A549 (cell line): ENCODE results near the gene GPR153. TPM values are rescaled to one million over a fixed set of nuclear protein-coding genes. Genes with fewer than 3 reads are reported as not detected.

Source experiments
- ATAC-seq, 2 experiments: fragments of 200-7000 bp in 1 of 2; fragments of >200 bp in 1 of 2; cut with Nextera tagmentation in 1 of 2; cut with Tn5 transposase in 1 of 2; 3 replicates each; pipeline versions ENCODE4 v1.8.0 to v1.9.1; 2018 to 2020; ENCODE audit warnings: mild to moderate bottlenecking in 1 of 2, moderate library complexity in 1 of 2
- CTCF ChIA-PET: fragments of 300-600 bp; sonication (Branson Sonifier 250); formaldehyde crosslinking; extraction: SDS; loops from one replicate; lab custom pipeline; 2021; ENCODE audit warnings: antibody characterized with exemption, inconsistent platforms; lab: Yijun Ruan, JAX
- POLR2A ChIA-PET: fragments of 350-600 bp; formaldehyde crosslinking; extraction: SDS; loops from one replicate; lab custom pipeline; 2021; ENCODE audit warnings: antibody characterized with exemption, inconsistent platforms; lab: Yijun Ruan, JAX
- DNase-seq, 2 experiments: peaks; one replicate each; pipeline versions ENCODE4 v3.0.0 to v3.0.0-alpha.2; 2011 to 2016; ENCODE audit warnings: low read depth in 1 of 2, low spot score in 1 of 2
- FAIRE-seq: peaks from 2 replicates; lab custom pipeline; 2011; peaks lifted over from hg19 to GRCh38; lab: Jason Lieb, UNC
- H3K27ac ChIP-seq, 2 experiments: fragments of >200 bp; sonication (Bioruptor Twin); formaldehyde crosslinking; 3 replicates each; pipeline ENCODE4 v1.5.1; 2016 to 2017
- H3K4me1 ChIP-seq: fragments of >200 bp; sonication (Bioruptor Twin); formaldehyde crosslinking; 3 replicates; pipeline ENCODE4 v1.6.1; 2016
- H3K4me2 ChIP-seq: fragments of >200 bp; sonication (Bioruptor Twin); formaldehyde crosslinking; 3 replicates; pipeline ENCODE4 v1.6.1; 2016
- H3K4me3 ChIP-seq: fragments of >200 bp; sonication (Bioruptor Twin); formaldehyde crosslinking; 3 replicates; pipeline ENCODE4 v1.5.1; 2016
- H3K9me3 ChIP-seq: fragments of >200 bp; sonication (Bioruptor Twin); formaldehyde crosslinking; 3 replicates; pipeline ENCODE4 v1.6.1; 2016
- BCL3 ChIP-seq: fragments of >200 bp; sonication (Bioruptor Twin); formaldehyde crosslinking; IDR thresholded peaks from 3 replicates; pipeline ENCODE4 v1.6.1; 2016
- BHLHE40 ChIP-seq: IDR thresholded peaks from 2 replicates; pipeline ENCODE4 v1.6.1; 2012; ENCODE audit warnings: low read depth, low read length, inconsistent platforms
- EHF ChIP-seq: fragments of 250-450 bp; sonication (Bioruptor Pico); IDR thresholded peaks from 2 replicates; pipeline ENCODE4 v1.5.0; 2020; ENCODE audit warnings: mild to moderate bottlenecking
- ELK1 ChIP-seq: fragments of 150-350 bp; IDR thresholded peaks from 2 replicates; pipeline ENCODE4 v1.6.1; 2014; ENCODE audit warnings: low read depth, mild to moderate bottlenecking, low read length
- EP300 ChIP-seq, 2 experiments: fragments of >200 bp; sonication (Bioruptor Twin); formaldehyde crosslinking; IDR thresholded peaks; 2 replicates in 1 of 2; 3 replicates in 1 of 2; pipeline ENCODE4 v1.6.1; 2016 to 2017
- ESRRA ChIP-seq: fragments of 150-350 bp; IDR thresholded peaks from 2 replicates; pipeline ENCODE4 v1.6.1; 2014; ENCODE audit warnings: mild to moderate bottlenecking, low read length, borderline replicate concordance
- GATA3 ChIP-seq: IDR thresholded peaks from 2 replicates; pipeline ENCODE4 v1.6.1; 2012; ENCODE audit warnings: borderline replicate concordance
- HDAC2 ChIP-seq: fragments of 200-600 bp; sonication (generic); IDR thresholded peaks from 2 replicates; pipeline ENCODE4 v1.6.1; 2016
- HES2 ChIP-seq: fragments of >200 bp; sonication (Bioruptor Twin); formaldehyde crosslinking; IDR thresholded peaks from 2 replicates; pipeline ENCODE4 v1.6.1; 2016
- HMGXB4 ChIP-seq: fragments of 250-450 bp; sonication (Bioruptor Pico); IDR thresholded peaks from 2 replicates; pipeline ENCODE4 v1.5.0; 2021; ENCODE audit warnings: mild to moderate bottlenecking, moderate library complexity, borderline replicate concordance
- HOXB5 ChIP-seq: fragments of 250-450 bp; sonication (Bioruptor Pico); IDR thresholded peaks from 2 replicates; pipeline ENCODE4 v1.5.0; 2020; ENCODE audit warnings: mild to moderate bottlenecking, moderate library complexity
- JUN ChIP-seq, 2 experiments: fragments of >200 bp; sonication (Bioruptor Twin); formaldehyde crosslinking; IDR thresholded peaks; 2 replicates in 1 of 2; 3 replicates in 1 of 2; pipeline ENCODE4 v1.6.1; 2016 to 2017
- JUNB ChIP-seq: fragments of >200 bp; sonication (Bioruptor Twin); formaldehyde crosslinking; IDR thresholded peaks from 2 replicates; pipeline ENCODE4 v1.6.1; 2016
- KDM1A ChIP-seq: fragments of 200-600 bp; sonication (generic); IDR thresholded peaks from 2 replicates; pipeline ENCODE4 v1.6.1; 2016; ENCODE audit warnings: low read depth, mild to moderate bottlenecking
- KDM5A ChIP-seq: fragments of 200-600 bp; sonication (generic); IDR thresholded peaks from 2 replicates; pipeline ENCODE4 v1.6.1; 2016; ENCODE audit warnings: antibody characterized with exemption, mild to moderate bottlenecking
- MAX ChIP-seq: IDR thresholded peaks from 2 replicates; pipeline ENCODE4 v1.6.1; 2012
- MAZ ChIP-seq: fragments of 150-350 bp; IDR thresholded peaks from 2 replicates; pipeline ENCODE4 v1.6.1; 2014; ENCODE audit warnings: antibody characterized with exemption, low read depth, low read length, borderline replicate concordance
- PBX3 ChIP-seq: IDR thresholded peaks from 2 replicates; pipeline ENCODE4 v1.6.1; 2012
- PHF8 ChIP-seq: fragments of 200-600 bp; sonication (generic); IDR thresholded peaks from 2 replicates; pipeline ENCODE4 v1.6.1; 2016; ENCODE audit warnings: low read depth, mild to moderate bottlenecking, antibody characterized with exemption, moderate library complexity, borderline replicate concordance
- POLR2A ChIP-seq: IDR thresholded peaks from 2 replicates; pipeline ENCODE4 v1.6.1; 2012; ENCODE audit warnings: mild to moderate bottlenecking, low read length
- RARB ChIP-seq: fragments of 250-450 bp; sonication (Bioruptor Pico); IDR thresholded peaks from 2 replicates; pipeline ENCODE4 v1.8.0; 2021; ENCODE audit warnings: mild to moderate bottlenecking, moderate library complexity
- RFX5 ChIP-seq: fragments of 450-650 bp; IDR thresholded peaks from 2 replicates; pipeline ENCODE4 v1.7.1; 2014; ENCODE audit warnings: antibody characterized with exemption, mild to moderate bottlenecking, moderate library complexity
- SMC3 ChIP-seq: fragments of >200 bp; sonication (Bioruptor Twin); formaldehyde crosslinking; IDR thresholded peaks from 3 replicates; pipeline ENCODE4 v1.6.1; 2018; ENCODE audit warnings: inconsistent platforms
- SREBF2 ChIP-seq: fragments of 450-650 bp; IDR thresholded peaks from 2 replicates; pipeline ENCODE4 v1.6.1; 2014; ENCODE audit warnings: mild to moderate bottlenecking, moderate library complexity
- TFCP2L1 ChIP-seq: fragments of 250-450 bp; sonication (Bioruptor Pico); IDR thresholded peaks from 2 replicates; pipeline ENCODE4 v1.5.0; 2021; ENCODE audit warnings: mild to moderate bottlenecking
- WGBS: methylation state at CpG from one replicate; pipeline ENCODE4 v1.1.6; 2017; ENCODE audit errors: missing lambda C conversion rate; 5-methylcytosine and 5-hydroxymethylcytosine counted together
- polyA plus RNA-seq, 4 experiments: library from polyadenylated mRNA; depleted of rRNA in 3 of 4; stranded (reverse); fragments of >200 nt; fragmentation: RNase III in 1 of 4; extraction: RNeasy Plus Mini Kit Qiagen cat#74134 plus additional on column Dnase treatment in 1 of 4; gene quantifications; 2 replicates in 3 of 4; 3 replicates in 1 of 4; pipeline ENCODE4 v1.2.3, GENCODE V29; 2011 to 2017

GPR153 gene
- polyA plus RNA-seq, 2 of the 4 experiments (the other 2 are of a cell fraction): 0.56 to 1.4 TPM

- Histone ChIP-seq H3K27ac (no peak overlapping the region), H3K4me2 (no peak overlapping the region), H3K9me3 (no peaks in the 10 kb centered on the region), H3K4me1 (peaks cover 1% of the 10 kb centered on the region; the same call in 1 of the 3 replicates), H3K4me3 (no peak overlapping the region)
- ATAC-seq: no peak
- no peak for TF ChIP-seq RFX5
- TF ChIP-seq HMGXB4 (CRISPR knock-in tag): no peak
- no peak for TF ChIP-seq JUN (IDR thresholded peaks at IDR 0.05)
- TF ChIP-seq BCL3: no peak
- no peak for TF ChIP-seq RARB (CRISPR knock-in tag)
- no peak for TF ChIP-seq PBX3
- TF ChIP-seq MAX: no peak
- TF ChIP-seq ESRRA: no peak
- TF ChIP-seq SMC3: no peak
- TF ChIP-seq GATA3: no peak
- no peak for TF ChIP-seq SREBF2
- TF ChIP-seq HDAC2: no peak
- TF ChIP-seq POLR2A: no peak
- no peak for TF ChIP-seq KDM5A
- ChIA-PET CTCF (no interaction called here), POLR2A (no interaction called here)
- WGBS: 76% methylated on average over 8 of the region's 16 CpGs
- DNase-seq: no peak
- FAIRE-seq: no peak
Measured at GRCh38 chr1:6254691-6255090, 6.2 kb downstream of the GPR153 start.

GRCh38 chr1:6253380-6253779 is 7.5 kb downstream of the GPR153 start:
- ATAC-seq (no peak), DNase-seq (no peak), FAIRE-seq (no peak)
- no peak overlapping the region for H3K27ac ChIP-seq
- no peaks in the 10 kb centered on the region for H3K4me1 ChIP-seq
- CTCF ChIA-PET: interaction anchor here (1.3 to 9.9 kb wide), 2 partner anchors 84 to 184 kb away, joined by 4 to 250 read pairs; no protein-coding TSS in a partner anchor
- no peaks in the 10 kb centered on the region for H3K9me3 ChIP-seq
- no peak for TF ChIP-seq ELK1
- no peak for TF ChIP-seq JUN (IDR thresholded peaks at IDR 0.05)
- TF ChIP-seq EP300 (IDR thresholded peaks at IDR 0.05): no peak
- TF ChIP-seq HOXB5 (CRISPR knock-in tag): no peak
- TF ChIP-seq PHF8: no peak
- TF ChIP-seq KDM1A: no peak
- TF ChIP-seq TFCP2L1: no peak
- no peak for TF ChIP-seq EHF (CRISPR knock-in tag)
- TF ChIP-seq HES2: no peak
- no peak for TF ChIP-seq MAX
- no peak for TF ChIP-seq MAZ
- TF ChIP-seq BHLHE40: no peak
- TF ChIP-seq PBX3: no peak
- TF ChIP-seq JUNB: no peak
- POLR2A ChIA-PET: no interaction called here
- H3K4me2 ChIP-seq: no peak overlapping the region
- 78% methylated on average over 7 of the region's 9 CpGs for WGBS
- no peak overlapping the region for H3K4me3 ChIP-seq
